ENCODE results near the gene CDKL5. TPM values are rescaled to one million over a fixed set of nuclear protein-coding genes. Genes with fewer than 3 reads are reported as not detected.

Gene CDKL5
- total RNA-seq, 1 experiment from 2014 or later: 1.2 TPM

- DNase-seq (ENCODE audit: low read depth, low spot score): no peak
- BruUV-seq (replicated peaks): no TSS peak
- Histone ChIP-seq H3K36me3 (ENCODE audit: control insufficient read depth, insufficient read depth, low read length) (no peaks in the 10 kb centered on the region), H3K27ac (ENCODE audit: low read length) (no peak overlapping the region), H3K4me3 (ENCODE audit: low read depth in 2 of 2, low read length in 2 of 2) (no peak overlapping the region), H3K4me1 (ENCODE audit: control insufficient read depth, insufficient read depth, low read length) (no peaks in the 10 kb centered on the region), H3K27me3 (ENCODE audit: control insufficient read depth, insufficient read depth, low read length) (no peaks in the 10 kb centered on the region), H3K9me3 (ENCODE audit: control insufficient read depth, insufficient read depth, low read depth, low read length) (no peaks in the 10 kb centered on the region)
- ChIA-PET CTCF (no interaction called here), POLR2A (no interaction called here)
- in situ Hi-C loops (cut with HindIII; ENCODE audit: low pct_unique_long_range_greater_than_20kb, low sequenced_read_pairs) (no loop called here), intact Hi-C loops (cut with micrococcal nuclease; ENCODE audit: unreplicated experiment) (no loop called here)
- no peak for ATAC-seq
- no peak for TF ChIP-seq TCF7L2 (IDR thresholded peaks at IDR 0.05; ENCODE audit: low read depth, low read length)
- no peak for TF ChIP-seq CTCF (IDR thresholded peaks at IDR 0.05)
- no peak for TF ChIP-seq SIN3A (IDR thresholded peaks at IDR 0.05; ENCODE audit: borderline replicate concordance, insufficient read depth, low read depth, low read length)
- no peak for TF ChIP-seq POLR2AphosphoS5 (IDR thresholded peaks at IDR 0.05; ENCODE audit: low read depth, low read length)
- TF ChIP-seq REST (IDR thresholded peaks at IDR 0.05; ENCODE audit: insufficient read depth in 1 of 2, low read depth in 2 of 2, low read length in 1 of 2): no peak
Observed at GRCh38 chrX:18422325-18422724, 3.1 kb upstream of the CDKL5 start.

GRCh38 chrX:18422886-18423285, 2.5 kb upstream of the CDKL5 start:
- H3K36me3 ChIP-seq (ENCODE audit: control insufficient read depth, insufficient read depth, low read length): no peaks in the 10 kb centered on the region
- ChIA-PET POLR2A (no interaction called here), CTCF (no interaction called here)
- in situ Hi-C loops (cut with HindIII; ENCODE audit: low pct_unique_long_range_greater_than_20kb, low sequenced_read_pairs): no loop called here
- no peaks in the 10 kb centered on the region for H3K9me3 ChIP-seq (ENCODE audit: control insufficient read depth, insufficient read depth, low read depth, low read length)
- H3K4me3 ChIP-seq (ENCODE audit: low read depth in 2 of 2, low read length in 2 of 2): no peak overlapping the region
- DNase-seq (ENCODE audit: low read depth, low spot score): no peak
- intact Hi-C loops (cut with micrococcal nuclease; ENCODE audit: unreplicated experiment): no loop called here
- ATAC-seq: no peak
- TF ChIP-seq CTCF (IDR thresholded peaks at IDR 0.05) (no peak), REST (IDR thresholded peaks at IDR 0.05; ENCODE audit: insufficient read depth in 1 of 2, low read depth in 2 of 2, low read length in 1 of 2) (no peak), POLR2AphosphoS5 (IDR thresholded peaks at IDR 0.05; ENCODE audit: low read depth, low read length) (no peak), SIN3A (IDR thresholded peaks at IDR 0.05; ENCODE audit: borderline replicate concordance, insufficient read depth, low read depth, low read length) (no peak), TCF7L2 (IDR thresholded peaks at IDR 0.05; ENCODE audit: low read depth, low read length) (no peak)
- no TSS peak for BruUV-seq (replicated peaks)
- no peaks in the 10 kb centered on the region for H3K27me3 ChIP-seq (ENCODE audit: control insufficient read depth, insufficient read depth, low read length)
- H3K27ac ChIP-seq (ENCODE audit: low read length): no peak overlapping the region
- H3K4me1 ChIP-seq (ENCODE audit: control insufficient read depth, insufficient read depth, low read length): no peaks in the 10 kb centered on the region

Measured in Panc1 (cell line).